ENCODE measurements around the gene ABL1.

- TF ChIP-seq, protein P1, sequence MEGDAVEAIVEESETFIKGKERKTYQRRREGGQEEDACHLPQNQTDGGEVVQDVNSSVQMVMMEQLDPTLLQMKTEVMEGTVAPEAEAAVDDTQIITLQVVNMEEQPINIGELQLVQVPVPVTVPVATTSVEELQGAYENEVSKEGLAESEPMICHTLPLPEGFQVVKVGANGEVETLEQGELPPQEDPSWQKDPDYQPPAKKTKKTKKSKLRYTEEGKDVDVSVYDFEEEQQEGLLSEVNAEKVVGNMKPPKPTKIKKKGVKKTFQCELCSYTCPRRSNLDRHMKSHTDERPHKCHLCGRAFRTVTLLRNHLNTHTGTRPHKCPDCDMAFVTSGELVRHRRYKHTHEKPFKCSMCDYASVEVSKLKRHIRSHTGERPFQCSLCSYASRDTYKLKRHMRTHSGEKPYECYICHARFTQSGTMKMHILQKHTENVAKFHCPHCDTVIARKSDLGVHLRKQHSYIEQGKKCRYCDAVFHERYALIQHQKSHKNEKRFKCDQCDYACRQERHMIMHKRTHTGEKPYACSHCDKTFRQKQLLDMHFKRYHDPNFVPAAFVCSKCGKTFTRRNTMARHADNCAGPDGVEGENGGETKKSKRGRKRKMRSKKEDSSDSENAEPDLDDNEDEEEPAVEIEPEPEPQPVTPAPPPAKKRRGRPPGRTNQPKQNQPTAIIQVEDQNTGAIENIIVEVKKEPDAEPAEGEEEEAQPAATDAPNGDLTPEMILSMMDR (IDR thresholded peaks at IDR 0.05) = no peak
- TF ChIP-seq POLR2A (IDR thresholded peaks at IDR 0.05) = no peak
Measured at GRCh38 chr9:130932255-130933079, 97.4 kb downstream of the ABL1 start.
